Breast epithelium (tissue), 4 donors: ENCODE data around the gene TRPT1. TPM values are rescaled to one million over a fixed set of nuclear protein-coding genes. Genes with fewer than 3 reads are reported as not detected.
A peak's percentile ranks its signal among the peaks of the same experiment; 100 is the strongest.

ENCODE experiments used
- DNase-seq, 2 donors: peaks; one replicate each; pipeline ENCODE4 v3.0.0-alpha.2; 2019; ENCODE audit warnings: low spot score in 2 of 2
- H3K27ac ChIP-seq, 2 donors: fragments of 200-600 bp; sonication (generic) in 1 of 2; one replicate each; pipeline ENCODE4 v1.5.1; 2016 to 2019; ENCODE audit warnings: mild to moderate bottlenecking in 1 of 2
- H3K27me3 ChIP-seq, 2 donors: fragments of 200-600 bp; sonication (generic) in 1 of 2; one replicate each; pipeline versions ENCODE4 v1.5.1 to v1.6.0; 2017 to 2019; ENCODE audit warnings: control low read depth in 1 of 2, mild to moderate bottlenecking in 1 of 2
- H3K36me3 ChIP-seq: fragments of 200-600 bp; one replicate; pipeline ENCODE4 v1.5.1; 2019
- H3K4me1 ChIP-seq, 2 donors: fragments of 200-600 bp; sonication (generic); one replicate each; pipeline ENCODE4 v1.5.1; 2016 to 2019; ENCODE audit warnings: control low read depth in 1 of 2
- H3K4me3 ChIP-seq, 3 donors: fragments of 200-600 bp; sonication (generic); 1 replicate in 2 of 3; 2 replicates in 1 of 3; pipeline ENCODE4 v1.5.1; 2016 to 2019; ENCODE audit warnings: mild to moderate bottlenecking in 3 of 3, moderate library complexity in 2 of 3
- H3K9me3 ChIP-seq, 2 donors: fragments of 200-600 bp; sonication (generic) in 1 of 2; one replicate each; pipeline ENCODE4 v1.5.1; 2016 to 2019; ENCODE audit warnings: control low read depth in 1 of 2
- POLR2A ChIP-seq: fragments of 450-650 bp; IDR thresholded peaks from one replicate; pipeline ENCODE4 v1.6.1; 2016; ENCODE audit warnings: antibody characterized with exemption, mild to moderate bottlenecking, moderate library complexity
- POLR2AphosphoS5 ChIP-seq, 3 donors: sonication (generic); formaldehyde crosslinking; IDR thresholded peaks; one replicate each; pipeline ENCODE4 v1.6.1; 2017; ENCODE audit warnings: antibody characterized with exemption in 3 of 3
- intact Hi-C: fragments of 100-400 bp; cut with DNase I; formaldehyde crosslinking; loops from one replicate; pipeline ENCODE4 v1.15.1; 2023; ENCODE audit warnings: low total_unique reads
- total RNA-seq, 3 donors: library from RNA; depleted of rRNA; stranded (reverse); fragments of >200 nt; gene quantifications; one replicate each; pipeline ENCODE4 v1.1.0, GENCODE V29; 2016
- TF ChIP-seq, protein P1 (sequence below), 3 donors: fragments of 450-650 bp; IDR thresholded peaks; one replicate each; pipeline ENCODE4 v1.5.1; 2016 to 2017; ENCODE audit warnings: antibody characterized with exemption in 3 of 3, mild to moderate bottlenecking in 3 of 3, moderate library complexity in 3 of 3

Gene TRPT1
- total RNA-seq, 3 donors from 2014 or later = 42.9 to 54.1 (median 51.1) TPM

DNA sequence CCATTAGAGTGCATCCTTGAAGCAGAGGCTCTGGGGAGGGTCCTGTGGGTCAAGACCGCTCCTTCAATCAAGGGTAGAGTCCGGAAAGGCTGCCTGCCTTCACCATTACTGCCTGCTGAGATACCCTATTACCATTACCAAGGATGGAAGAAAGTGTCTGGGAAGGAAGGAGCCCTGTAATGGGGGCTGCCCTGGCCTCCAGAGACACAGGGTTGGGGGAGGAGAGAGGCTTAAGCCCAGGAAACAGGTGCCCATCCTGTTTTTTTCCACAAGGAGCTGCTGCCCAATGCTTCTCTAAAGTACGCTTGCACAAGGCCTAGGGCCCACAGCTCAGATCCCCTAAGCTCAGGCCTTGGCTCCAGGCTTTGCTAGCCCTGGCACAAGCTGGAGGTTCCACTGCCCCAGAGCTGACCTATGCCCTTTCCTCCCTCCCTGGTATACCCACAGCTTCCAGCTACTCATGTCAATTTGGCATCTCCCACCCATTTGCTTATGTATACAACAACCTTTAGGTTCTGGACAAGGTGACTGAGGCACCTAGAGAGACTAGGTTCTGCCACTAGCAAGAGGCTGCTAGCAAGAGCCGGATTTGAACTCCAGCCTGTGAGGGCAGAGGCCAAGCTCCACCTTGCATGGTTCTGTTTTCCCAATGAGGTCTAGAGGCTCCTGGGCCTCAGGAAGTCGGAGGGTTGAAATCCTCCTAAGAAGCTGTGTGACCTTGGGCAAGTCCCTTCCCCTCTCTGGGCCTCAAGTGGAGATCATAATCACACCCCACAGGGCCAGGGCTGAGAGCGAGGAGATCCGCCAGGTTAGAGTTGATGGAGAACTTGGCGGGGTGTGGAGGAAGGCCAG is 23.8 kb upstream of the TRPT1 start:
- no peak for DNase-seq
- Histone ChIP-seq H3K27ac (no peak overlapping the region), H3K4me1 (peaks cover 14 to 20% of the 10 kb centered on the region in 2 donors), H3K27me3 (no peaks in the 10 kb centered on the region), H3K4me3 (no peak overlapping the region), H3K9me3 (no peaks in the 10 kb centered on the region), H3K36me3 (no peaks in the 10 kb centered on the region)
- TF ChIP-seq POLR2AphosphoS5 (IDR thresholded peaks at IDR 0.05) (no peak), POLR2A (no peak)
- TF ChIP-seq, protein P1, sequence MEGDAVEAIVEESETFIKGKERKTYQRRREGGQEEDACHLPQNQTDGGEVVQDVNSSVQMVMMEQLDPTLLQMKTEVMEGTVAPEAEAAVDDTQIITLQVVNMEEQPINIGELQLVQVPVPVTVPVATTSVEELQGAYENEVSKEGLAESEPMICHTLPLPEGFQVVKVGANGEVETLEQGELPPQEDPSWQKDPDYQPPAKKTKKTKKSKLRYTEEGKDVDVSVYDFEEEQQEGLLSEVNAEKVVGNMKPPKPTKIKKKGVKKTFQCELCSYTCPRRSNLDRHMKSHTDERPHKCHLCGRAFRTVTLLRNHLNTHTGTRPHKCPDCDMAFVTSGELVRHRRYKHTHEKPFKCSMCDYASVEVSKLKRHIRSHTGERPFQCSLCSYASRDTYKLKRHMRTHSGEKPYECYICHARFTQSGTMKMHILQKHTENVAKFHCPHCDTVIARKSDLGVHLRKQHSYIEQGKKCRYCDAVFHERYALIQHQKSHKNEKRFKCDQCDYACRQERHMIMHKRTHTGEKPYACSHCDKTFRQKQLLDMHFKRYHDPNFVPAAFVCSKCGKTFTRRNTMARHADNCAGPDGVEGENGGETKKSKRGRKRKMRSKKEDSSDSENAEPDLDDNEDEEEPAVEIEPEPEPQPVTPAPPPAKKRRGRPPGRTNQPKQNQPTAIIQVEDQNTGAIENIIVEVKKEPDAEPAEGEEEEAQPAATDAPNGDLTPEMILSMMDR (IDR thresholded peaks at IDR 0.05) = no peak
- intact Hi-C loops = no loop called here

DNA sequence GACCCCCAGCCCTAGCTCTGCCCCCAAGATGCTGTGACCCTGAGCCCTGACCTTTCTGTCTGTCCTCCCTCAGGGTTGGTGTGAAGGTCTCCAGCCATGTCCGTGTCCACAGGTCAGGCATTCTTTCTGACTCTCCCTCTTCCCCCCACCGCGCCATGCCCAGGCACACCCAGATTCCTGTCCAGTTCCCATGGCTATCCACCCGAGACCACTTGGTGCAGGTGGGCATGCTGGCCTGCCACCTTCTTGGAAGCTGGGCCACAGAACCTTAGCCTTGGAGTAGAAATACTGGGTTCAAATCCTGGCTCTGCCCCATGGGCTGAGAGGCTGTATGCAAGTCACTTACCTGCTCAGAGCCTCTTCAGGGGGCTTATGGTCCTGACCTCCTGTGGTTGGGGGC is 23.1 kb upstream of the TRPT1 start:
- no peak for DNase-seq
- Histone ChIP-seq H3K9me3 (no peaks in the 10 kb centered on the region), H3K27ac (no peak overlapping the region), H3K36me3 (no peaks in the 10 kb centered on the region), H3K27me3 (no peaks in the 10 kb centered on the region), H3K4me1 (peaks cover 14 to 21% of the 10 kb centered on the region in 2 donors), H3K4me3 (no peak overlapping the region)
- TF ChIP-seq, protein P1 (IDR thresholded peaks at IDR 0.05) = no peak
- TF ChIP-seq POLR2AphosphoS5 (IDR thresholded peaks at IDR 0.05) (no peak), POLR2A (no peak)
- intact Hi-C loops = no loop called here

DNA sequence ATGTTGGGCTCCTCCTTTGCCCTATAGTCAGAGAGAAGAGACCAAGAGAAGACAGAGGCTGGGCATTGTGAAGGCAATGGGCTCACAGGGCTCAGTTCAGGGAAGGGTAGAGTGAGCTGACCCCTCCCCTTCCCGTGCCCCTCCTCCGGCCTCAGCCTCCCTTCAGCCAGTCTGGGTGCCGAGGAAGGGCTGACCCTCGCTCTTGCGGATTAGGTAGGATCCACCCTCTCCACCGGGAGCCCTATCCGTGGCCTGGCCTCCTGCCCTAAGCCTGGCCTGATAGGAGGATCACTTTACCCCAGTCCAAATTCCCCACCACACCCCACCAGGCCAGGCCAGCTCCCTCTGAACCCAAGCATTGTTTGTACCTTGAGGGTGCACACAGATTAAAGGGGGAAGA is 22.6 kb upstream of the TRPT1 start:
- Histone ChIP-seq H3K9me3 (no peaks in the 10 kb centered on the region), H3K4me3 (no peak overlapping the region), H3K27ac (no peak overlapping the region), H3K36me3 (no peaks in the 10 kb centered on the region), H3K4me1 (peaks cover 14 to 21% of the 10 kb centered on the region in 2 donors), H3K27me3 (no peaks in the 10 kb centered on the region)
- TF ChIP-seq, protein P1 (IDR thresholded peaks at IDR 0.05) = no peak
- no peak for TF ChIP-seq POLR2A
- no peak for TF ChIP-seq POLR2AphosphoS5 (IDR thresholded peaks at IDR 0.05)
- DNase-seq = no peak
- intact Hi-C loops = no loop called here

DNA sequence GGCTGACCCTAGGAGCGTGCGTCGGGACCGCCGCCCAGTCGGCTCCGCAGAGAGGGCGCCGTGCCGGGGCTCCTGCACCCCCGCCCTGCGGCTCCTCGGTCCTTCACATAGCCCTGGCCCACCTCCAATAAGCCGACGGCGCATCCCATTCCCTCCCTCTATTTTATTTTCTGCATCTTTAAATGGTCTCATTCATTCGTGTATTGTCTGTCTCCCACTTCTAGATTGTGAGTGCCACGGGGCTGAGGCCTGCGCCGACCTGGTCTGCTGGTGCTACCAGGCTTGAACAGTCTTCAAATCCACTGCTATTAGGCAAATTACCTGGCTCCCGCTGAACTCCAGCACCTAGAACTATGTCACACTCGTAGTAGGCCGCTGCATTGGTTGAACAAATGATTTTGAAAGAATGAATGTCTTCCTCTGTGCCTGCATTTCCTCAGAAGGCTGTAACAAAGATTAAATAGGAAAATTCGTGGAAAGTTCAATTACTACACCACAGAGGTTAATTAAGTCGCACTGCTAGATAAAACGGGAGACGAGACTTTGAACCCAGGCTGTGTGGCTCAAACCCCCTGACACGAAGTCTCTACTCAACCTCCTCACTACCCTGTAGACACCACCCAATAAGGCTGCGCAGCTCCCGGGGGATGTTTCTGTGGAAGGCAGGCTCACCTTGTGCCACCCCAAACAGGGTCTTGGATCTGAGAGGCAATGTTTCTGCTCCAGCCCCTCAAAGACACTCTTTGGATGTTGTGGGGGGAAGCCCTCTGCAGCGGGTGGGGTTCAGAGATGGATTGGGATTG is 21.9 kb upstream of the TRPT1 start:
- peaks cover 14 to 21% of the 10 kb centered on the region in 2 donors for H3K4me1 ChIP-seq
- H3K9me3 ChIP-seq = no peaks in the 10 kb centered on the region
- H3K27me3 ChIP-seq = no peaks in the 10 kb centered on the region
- TF ChIP-seq, protein P1 (IDR thresholded peaks at IDR 0.05) = no peak
- TF ChIP-seq POLR2AphosphoS5 (IDR thresholded peaks at IDR 0.05) (no peak), POLR2A (no peak)
- intact Hi-C loops = no loop called here
- H3K36me3 ChIP-seq = no peaks in the 10 kb centered on the region
- DNase-seq = no peak
- peak overlapping the region; percentile 71 to 91 (median 76) for H3K4me3 ChIP-seq
- peak overlapping the region; percentile 73 to 74 for H3K27ac ChIP-seq
